Thyroid gland (tissue), 4 donors: ENCODE measurements around the gene NIPAL3. TPM values are rescaled to one million over a fixed set of nuclear protein-coding genes. Genes with fewer than 3 reads are reported as not detected.

Experiments used
- DNase-seq, 2 donors: peaks; one replicate each; pipeline ENCODE4 v3.0.0-alpha.2; 2019
- H3K27ac ChIP-seq, 3 donors: fragments of 200-600 bp; sonication (generic); 1 replicate in 2 of 3; 2 replicates in 1 of 3; pipeline ENCODE4 v1.5.1; 2016 to 2019; ENCODE audit warnings: mild to moderate bottlenecking in 1 of 3, moderate library complexity in 1 of 3
- H3K27me3 ChIP-seq: fragments of 200-600 bp; sonication (generic); one replicate; pipeline ENCODE4 v1.5.1; 2019
- H3K36me3 ChIP-seq, 2 donors: fragments of 200-600 bp; sonication (generic); one replicate each; pipeline ENCODE4 v1.5.1; 2016 to 2019
- H3K4me1 ChIP-seq, 2 donors: fragments of 200-600 bp; sonication (generic); one replicate each; pipeline ENCODE4 v1.5.1; 2017 to 2019
- H3K4me3 ChIP-seq, 3 donors: fragments of 200-600 bp; sonication (generic); replicated peaks in 1 of 3; 1 replicate in 2 of 3; 2 replicates in 1 of 3; pipeline ENCODE4 v1.5.1; 2016; ENCODE audit warnings: mild to moderate bottlenecking in 1 of 3
- H3K9me3 ChIP-seq: fragments of 200-600 bp; sonication (generic); one replicate; pipeline ENCODE4 v1.5.1; 2017
- CTCF ChIP-seq, 6 experiments: fragments of 200-600 bp in 3 of 6; fragments of 450-650 bp in 3 of 6; sonication (generic) in 3 of 6; IDR thresholded peaks; one replicate each; pipeline ENCODE4 v1.5.1; 2016 to 2019; ENCODE audit warnings: antibody characterized with exemption in 6 of 6, mild to moderate bottlenecking in 2 of 6, inconsistent platforms in 1 of 6, moderate library complexity in 1 of 6
- POLR2A ChIP-seq, 2 donors: fragments of 450-650 bp; IDR thresholded peaks; one replicate each; pipeline ENCODE4 v1.6.1; 2017; ENCODE audit warnings: antibody characterized with exemption in 2 of 2, mild to moderate bottlenecking in 2 of 2, moderate library complexity in 1 of 2
- WGBS, 2 donors: methylation state at CpG; one replicate each; pipeline ENCODE4 v1.1.5; 2017; 5-methylcytosine and 5-hydroxymethylcytosine counted together
- intact Hi-C: fragments of 100-400 bp; cut with DNase I; formaldehyde crosslinking; loops from one replicate; pipeline ENCODE4 v1.15.1; 2023
- total RNA-seq, 4 donors: library from RNA; depleted of rRNA; stranded (reverse); fragments of >200 nt; gene quantifications; one replicate each; pipeline ENCODE4 v1.2.3, GENCODE V29; 2016

Gene NIPAL3
- total RNA-seq, 4 donors from 2014 or later: 71.2 to 145 (median 121) TPM

DNA sequence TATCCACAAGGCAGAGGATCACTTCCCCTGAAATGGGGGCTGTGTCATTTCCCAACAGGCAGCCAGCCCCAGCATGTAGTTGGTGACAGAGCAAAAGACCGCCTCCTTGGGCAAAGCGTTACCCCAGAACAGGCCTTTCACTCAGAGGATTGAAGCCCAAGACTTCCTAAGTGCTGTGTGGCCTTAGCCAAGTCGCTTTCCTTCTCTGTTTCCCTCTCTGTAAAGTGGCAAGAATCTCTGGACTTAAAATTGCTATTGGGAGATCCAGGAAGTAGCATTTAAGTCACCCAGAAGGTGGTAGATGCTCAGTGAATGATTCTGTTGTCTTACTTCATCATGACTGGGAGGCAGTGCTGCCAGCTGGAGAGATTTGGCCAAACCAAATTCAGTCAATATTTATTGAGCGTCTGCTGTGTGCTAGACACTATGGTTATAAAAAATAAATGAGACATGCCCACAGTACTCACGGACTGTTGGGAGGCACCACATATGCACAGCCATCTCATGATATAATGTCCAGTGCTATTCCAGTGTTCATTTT lies 35.3 kb downstream of the NIPAL3 start:
- TF ChIP-seq CTCF (IDR thresholded peaks at IDR 0.05): no peak
- Histone ChIP-seq H3K4me3 (no peak overlapping the region), H3K27me3 (no peaks in the 10 kb centered on the region), H3K4me1 (no peaks in the 10 kb centered on the region), H3K9me3 (no peaks in the 10 kb centered on the region), H3K27ac (no peak overlapping the region), H3K36me3 (peaks cover 17 to 21% of the 10 kb centered on the region in 2 donors)
- WGBS, 2 donors: 97 to 98% methylated on average over 5 of the region's 5 CpGs
- no peak for DNase-seq
- intact Hi-C loops: no loop called here

GRCh38 chr1:24451746-24452145 lies 36.1 kb downstream of the NIPAL3 start:
- H3K27ac ChIP-seq: no peak overlapping the region
- peaks cover 17 to 21% of the 10 kb centered on the region in 2 donors for H3K36me3 ChIP-seq

GRCh38 chr1:24452922-24453485 lies 37.4 kb downstream of the NIPAL3 start:
- WGBS, 2 donors: 92% methylated on average over 8 of the region's 8 CpGs
- intact Hi-C loops: no loop called here

More at GRCh38 chr1:24451746-24452145, 36.1 kb downstream of the NIPAL3 start:
- no peak for TF ChIP-seq CTCF (IDR thresholded peaks at IDR 0.05)
- TF ChIP-seq POLR2A (IDR thresholded peaks at IDR 0.05): no peak
- H3K27me3 ChIP-seq: no peaks in the 10 kb centered on the region
- H3K4me1 ChIP-seq: no peaks in the 10 kb centered on the region
- WGBS, 2 donors: 86 to 90% methylated on average over 3 of the region's 3 CpGs
- no peak for DNase-seq
- intact Hi-C loops: no loop called here
- no peak overlapping the region for H3K4me3 ChIP-seq
- no peaks in the 10 kb centered on the region for H3K9me3 ChIP-seq

DNA sequence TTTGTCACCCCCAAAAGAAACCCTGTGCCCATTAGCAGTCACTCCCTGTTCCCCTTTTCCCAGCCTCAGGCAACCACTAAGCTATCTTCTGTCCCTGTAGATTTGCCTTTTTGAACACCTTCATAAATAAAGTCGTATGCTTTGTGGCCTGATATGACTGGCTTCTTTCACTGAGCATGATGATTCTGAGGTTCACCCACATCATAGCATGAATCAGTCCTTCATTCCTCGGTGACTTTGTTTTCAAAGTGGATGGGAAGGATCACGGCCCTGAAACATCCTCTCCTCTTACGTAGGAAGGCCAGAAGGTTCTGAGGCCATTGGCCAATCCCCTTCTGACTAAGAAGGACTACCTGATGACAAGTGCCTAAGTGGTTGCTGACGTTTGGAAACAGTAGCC lies 39.1 kb downstream of the NIPAL3 start:
- Histone ChIP-seq H3K36me3 (peaks cover 17 to 22% of the 10 kb centered on the region in 2 donors), H3K4me1 (peaks cover 16 to 27% of the 10 kb centered on the region in 2 donors), H3K27me3 (no peaks in the 10 kb centered on the region), H3K9me3 (no peaks in the 10 kb centered on the region), H3K27ac (no peak overlapping the region), H3K4me3 (no peak overlapping the region)
- TF ChIP-seq CTCF (IDR thresholded peaks at IDR 0.05) (no peak), POLR2A (IDR thresholded peaks at IDR 0.05) (no peak)
- intact Hi-C loops: no loop called here
- 78 to 87% methylated on average over 5 of the region's 5 CpGs for WGBS, 2 donors
- DNase-seq: no peak

More at GRCh38 chr1:24452922-24453485, 37.4 kb downstream of the NIPAL3 start:
- H3K36me3 ChIP-seq: peaks cover 22 to 27% of the 10 kb centered on the region in 2 donors
- H3K4me1 ChIP-seq: peaks cover 3 to 11% of the 10 kb centered on the region in 2 donors
- no peak for TF ChIP-seq CTCF (IDR thresholded peaks at IDR 0.05)
- no peak for TF ChIP-seq POLR2A (IDR thresholded peaks at IDR 0.05)
- no peak overlapping the region for H3K4me3 ChIP-seq
- H3K9me3 ChIP-seq: no peaks in the 10 kb centered on the region
- no peaks in the 10 kb centered on the region for H3K27me3 ChIP-seq
- no peak for DNase-seq
- no peak overlapping the region for H3K27ac ChIP-seq

GRCh38 chr1:24455272-24455671 lies 39.7 kb downstream of the NIPAL3 start:
- H3K9me3 ChIP-seq: no peaks in the 10 kb centered on the region
- DNase-seq: no peak
- H3K4me1 ChIP-seq: peaks cover 16 to 31% of the 10 kb centered on the region in 2 donors
- H3K36me3 ChIP-seq: peaks cover 16 to 17% of the 10 kb centered on the region in 2 donors
- H3K4me3 ChIP-seq: no peak overlapping the region
- no peak overlapping the region for H3K27ac ChIP-seq
- TF ChIP-seq POLR2A (IDR thresholded peaks at IDR 0.05): no peak
- no peak for TF ChIP-seq CTCF (IDR thresholded peaks at IDR 0.05)
- H3K27me3 ChIP-seq: no peaks in the 10 kb centered on the region
- intact Hi-C loops: no loop called here
- WGBS, 2 donors: 96 to 98% methylated on average over 5 of the region's 5 CpGs
